D341Med (cell line): ENCODE results near the gene C2orf68.
"Not testable (repeated sequence)": the region's sequence is repeated elsewhere in the genome, so short reads cannot be mapped to it uniquely, and the experiment has no call there.

ENCODE experiments used
- DNase-seq: peaks from one replicate; pipeline ENCODE4 v3.0.0; 2012; ENCODE audit warnings: low spot score

C2orf68 gene

GRCh38 chr2:85611705-85612587, at the start of gene C2orf68:
Gene C2orf68, minus strand, starts transcription at chr2:85612066. Its CDS starts 82 bp downstream, at chr2:85611984.
- DNase-seq = peak; percentile 92

GRCh38 chr2:85661139-85661858, 49.4 kb upstream of the C2orf68 start:
- no peak for DNase-seq

- no peak for DNase-seq
Observed at GRCh38 chr2:85660725-85661124, 48.9 kb upstream of the C2orf68 start.

GRCh38 chr2:85660301-85660700, 48.4 kb upstream of the C2orf68 start:
- DNase-seq = not testable (repeated sequence)

GRCh38 chr2:85659324-85659981, 47.6 kb upstream of the C2orf68 start:
- DNase-seq = no peak

- DNase-seq = not testable (repeated sequence)
Observed at GRCh38 chr2:85657399-85657798, 45.5 kb upstream of the C2orf68 start.

- DNase-seq = no peak
Observed at GRCh38 chr2:85656468-85656867, 44.6 kb upstream of the C2orf68 start.

GRCh38 chr2:85655961-85656417, 44.1 kb upstream of the C2orf68 start:
- DNase-seq = no peak

GRCh38 chr2:85653996-85654395, 42.1 kb upstream of the C2orf68 start:
- no peak for DNase-seq

GRCh38 chr2:85652056-85652455, 40.2 kb upstream of the C2orf68 start:
- no peak for DNase-seq

GRCh38 chr2:85651097-85651496, 39.2 kb upstream of the C2orf68 start:
- DNase-seq = no peak

GRCh38 chr2:85650456-85650855, 38.6 kb upstream of the C2orf68 start:
- DNase-seq = no peak

- no peak for DNase-seq
Observed at GRCh38 chr2:85649201-85650190, 37.6 kb upstream of the C2orf68 start.

GRCh38 chr2:85648619-85649018, 36.8 kb upstream of the C2orf68 start:
- DNase-seq = peak; percentile 67

- DNase-seq = no peak
Observed at GRCh38 chr2:85647823-85648526, 36.1 kb upstream of the C2orf68 start.

- DNase-seq = no peak
Observed at GRCh38 chr2:85646166-85646565, 34.3 kb upstream of the C2orf68 start.

- no peak for DNase-seq
Observed at GRCh38 chr2:85644909-85645308, 33.0 kb upstream of the C2orf68 start.

GRCh38 chr2:85642725-85643124, 30.9 kb upstream of the C2orf68 start:
- DNase-seq = no peak

- DNase-seq = no peak
Observed at GRCh38 chr2:85635636-85636035, 23.8 kb upstream of the C2orf68 start.

GRCh38 chr2:85635011-85635410, 23.1 kb upstream of the C2orf68 start:
- no peak for DNase-seq

- no peak for DNase-seq
Observed at GRCh38 chr2:85631316-85631715, 19.4 kb upstream of the C2orf68 start.
